ENCODE measurements around the gene DIAPH2.

Gene DIAPH2

GRCh38 chrX:97311066-97311778, 626.6 kb downstream of the DIAPH2 start:
- no peaks in the 10 kb centered on the region for H3K36me3 ChIP-seq (ENCODE audit: control insufficient read depth, insufficient read depth, low read length)
- peak overlapping the region; percentile 10 for H3K27ac ChIP-seq (ENCODE audit: low read depth, low read length, severe bottlenecking)
- H3K9me3 ChIP-seq (ENCODE audit: control insufficient read depth, low read length) = no peaks in the 10 kb centered on the region
- no peak overlapping the region for H3K4me3 ChIP-seq (ENCODE audit: extremely low read depth, insufficient read depth, low read length, poor library complexity, severe bottlenecking)
- 25% methylated on average over 2 of the region's 4 CpGs; no CpG with 5 or more reads in 1 of the 2 experiments for WGBS, 2 experiments (ENCODE audit: insufficient coverage in 2 of 2)
- no peaks in the 10 kb centered on the region for H3K4me1 ChIP-seq (ENCODE audit: control insufficient read depth, insufficient read depth, low read length, poor library complexity, severe bottlenecking)

DNA sequence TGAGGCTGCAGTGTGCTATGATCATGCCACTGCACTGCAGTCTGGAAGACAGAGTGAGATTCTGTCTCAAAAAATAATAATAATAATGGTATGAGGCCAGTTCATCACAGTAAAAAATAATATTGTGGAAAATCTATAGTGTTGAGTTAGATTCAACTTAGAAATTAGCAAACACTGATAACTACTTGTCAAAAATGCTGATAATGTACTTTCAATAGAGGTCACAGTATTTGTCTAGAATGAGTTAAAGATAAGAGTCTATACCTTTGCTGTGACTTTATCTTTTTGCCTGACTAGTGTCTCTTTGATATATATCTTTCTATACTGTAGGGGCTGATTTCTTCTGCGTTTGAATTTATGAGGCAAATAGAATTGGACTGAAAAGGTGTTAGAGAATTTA, 629.7 kb downstream of the DIAPH2 start:
- no CpG with 5 or more reads among the region's 1 CpG for WGBS, 2 experiments (ENCODE audit: insufficient coverage in 2 of 2)
- H3K36me3 ChIP-seq (ENCODE audit: control insufficient read depth, insufficient read depth, low read length) = no peaks in the 10 kb centered on the region

DNA sequence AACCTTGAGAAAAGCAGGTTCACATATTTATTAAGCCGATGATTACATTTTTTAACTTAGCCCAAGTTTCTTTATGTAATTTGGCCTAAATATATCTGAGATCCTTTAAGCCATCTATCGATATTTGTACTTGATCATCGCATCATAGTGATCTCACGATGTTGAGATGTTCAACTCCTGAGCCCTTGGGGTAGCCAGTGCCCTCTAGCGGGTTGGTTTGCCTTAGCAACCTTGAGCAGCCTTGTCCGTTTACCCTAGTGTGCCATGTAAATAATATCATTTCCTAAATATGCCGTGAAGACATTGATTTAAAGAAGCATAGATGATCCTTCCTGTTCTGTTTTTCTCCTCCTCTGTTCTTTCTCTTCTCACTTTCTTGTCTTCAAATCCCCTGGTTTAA, 631.3 kb downstream of the DIAPH2 start:
- Histone ChIP-seq H3K36me3 (ENCODE audit: control insufficient read depth, insufficient read depth, low read length) (no peaks in the 10 kb centered on the region), H3K27ac (ENCODE audit: low read depth, low read length, severe bottlenecking) (no peak overlapping the region), H3K4me3 (ENCODE audit: extremely low read depth, insufficient read depth, low read length, poor library complexity, severe bottlenecking) (no peak overlapping the region), H3K4me1 (ENCODE audit: control insufficient read depth, insufficient read depth, low read length, poor library complexity, severe bottlenecking) (no peaks in the 10 kb centered on the region), H3K9me3 (ENCODE audit: control insufficient read depth, low read length) (no peaks in the 10 kb centered on the region)
- 92% methylated on average over 2 of the region's 7 CpGs; no CpG with 5 or more reads in 1 of the 2 experiments for WGBS, 2 experiments (ENCODE audit: insufficient coverage in 2 of 2)

More for the DNA sequence above, 629.7 kb downstream of the DIAPH2 start:
- no peaks in the 10 kb centered on the region for H3K4me1 ChIP-seq (ENCODE audit: control insufficient read depth, insufficient read depth, low read length, poor library complexity, severe bottlenecking)
- H3K9me3 ChIP-seq (ENCODE audit: control insufficient read depth, low read length) = no peaks in the 10 kb centered on the region
- H3K4me3 ChIP-seq (ENCODE audit: extremely low read depth, insufficient read depth, low read length, poor library complexity, severe bottlenecking) = no peak overlapping the region
- no peak overlapping the region for H3K27ac ChIP-seq (ENCODE audit: low read depth, low read length, severe bottlenecking)

- no peaks in the 10 kb centered on the region for H3K36me3 ChIP-seq (ENCODE audit: control insufficient read depth, insufficient read depth, low read length)
- H3K4me1 ChIP-seq (ENCODE audit: control insufficient read depth, insufficient read depth, low read length, poor library complexity, severe bottlenecking) = no peaks in the 10 kb centered on the region
- no CpG with 5 or more reads among the region's 11 CpGs for WGBS, 2 experiments (ENCODE audit: insufficient coverage in 2 of 2)
- no peak overlapping the region for H3K4me3 ChIP-seq (ENCODE audit: extremely low read depth, insufficient read depth, low read length, poor library complexity, severe bottlenecking)
- no peaks in the 10 kb centered on the region for H3K9me3 ChIP-seq (ENCODE audit: control insufficient read depth, low read length)
- H3K27ac ChIP-seq (ENCODE audit: low read depth, low read length, severe bottlenecking) = no peak overlapping the region
Observed at GRCh38 chrX:97320305-97320704, 635.7 kb downstream of the DIAPH2 start.

DNA sequence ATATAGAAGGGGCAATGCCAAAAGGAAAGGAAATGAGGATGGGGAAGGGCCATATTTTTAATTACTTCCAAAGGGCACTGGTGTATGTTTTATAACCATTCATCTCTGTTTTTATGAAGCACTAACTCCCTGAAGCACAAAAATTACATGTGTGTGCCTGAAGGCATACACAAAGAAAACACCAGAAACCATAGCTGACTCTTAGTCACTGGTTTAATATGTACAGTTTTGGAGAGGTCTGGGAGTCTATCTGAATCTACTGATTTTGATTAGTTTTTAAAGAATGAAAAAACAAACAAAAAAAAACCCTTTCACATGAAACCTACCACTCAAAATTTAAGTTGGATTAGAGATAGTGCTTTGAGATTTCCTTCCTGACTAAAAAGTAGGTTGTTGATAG, 637.8 kb downstream of the DIAPH2 start:
- no peak overlapping the region for H3K27ac ChIP-seq (ENCODE audit: low read depth, low read length, severe bottlenecking)
- no peaks in the 10 kb centered on the region for H3K9me3 ChIP-seq (ENCODE audit: control insufficient read depth, low read length)
- no peaks in the 10 kb centered on the region for H3K4me1 ChIP-seq (ENCODE audit: control insufficient read depth, insufficient read depth, low read length, poor library complexity, severe bottlenecking)
- no peaks in the 10 kb centered on the region for H3K36me3 ChIP-seq (ENCODE audit: control insufficient read depth, insufficient read depth, low read length)
- H3K4me3 ChIP-seq (ENCODE audit: extremely low read depth, insufficient read depth, low read length, poor library complexity, severe bottlenecking) = no peak overlapping the region

GRCh38 chrX:97326456-97326855, 641.8 kb downstream of the DIAPH2 start:
- Histone ChIP-seq H3K4me1 (ENCODE audit: control insufficient read depth, insufficient read depth, low read length, poor library complexity, severe bottlenecking) (no peaks in the 10 kb centered on the region), H3K36me3 (ENCODE audit: control insufficient read depth, insufficient read depth, low read length) (no peaks in the 10 kb centered on the region), H3K4me3 (ENCODE audit: extremely low read depth, insufficient read depth, low read length, poor library complexity, severe bottlenecking) (no peak overlapping the region), H3K9me3 (ENCODE audit: control insufficient read depth, low read length) (no peaks in the 10 kb centered on the region), H3K27ac (ENCODE audit: low read depth, low read length, severe bottlenecking) (no peak overlapping the region)
- WGBS, 2 experiments (ENCODE audit: insufficient coverage in 2 of 2) = no CpG with 5 or more reads among the region's 2 CpGs

DNA sequence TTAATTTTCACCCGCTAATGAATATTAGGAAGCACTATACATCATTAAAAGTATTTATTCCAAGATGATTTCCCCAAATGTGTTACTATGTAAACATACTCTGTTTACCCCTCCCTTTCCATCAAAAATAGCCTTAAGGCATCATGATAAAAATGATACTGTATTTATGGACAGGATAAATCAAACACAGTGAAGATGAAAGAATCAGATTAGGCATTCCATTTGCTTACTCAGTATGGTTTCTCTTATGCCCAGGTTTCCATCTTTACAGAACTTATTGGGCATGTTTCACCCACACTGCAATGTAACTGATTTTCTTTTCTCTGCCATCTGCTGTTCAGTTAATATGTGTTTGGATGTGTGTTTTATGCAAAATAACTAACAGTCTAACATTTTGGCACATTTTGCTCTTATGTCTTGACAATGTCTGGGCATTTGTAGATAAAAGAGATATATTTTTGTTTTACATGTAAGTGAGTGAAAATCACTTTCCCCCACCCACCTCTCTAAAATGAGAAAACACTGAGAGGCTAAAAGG, 644.3 kb downstream of the DIAPH2 start:
- Histone ChIP-seq H3K36me3 (ENCODE audit: control insufficient read depth, insufficient read depth, low read length) (no peaks in the 10 kb centered on the region), H3K4me1 (ENCODE audit: control insufficient read depth, insufficient read depth, low read length, poor library complexity, severe bottlenecking) (no peaks in the 10 kb centered on the region), H3K27ac (ENCODE audit: low read depth, low read length, severe bottlenecking) (no peak overlapping the region), H3K4me3 (ENCODE audit: extremely low read depth, insufficient read depth, low read length, poor library complexity, severe bottlenecking) (no peak overlapping the region), H3K9me3 (ENCODE audit: control insufficient read depth, low read length) (no peaks in the 10 kb centered on the region)
- no CpG with 5 or more reads among the region's 1 CpG for WGBS, 2 experiments (ENCODE audit: insufficient coverage in 2 of 2)

- Histone ChIP-seq H3K36me3 (ENCODE audit: control insufficient read depth, insufficient read depth, low read length) (no peaks in the 10 kb centered on the region), H3K4me3 (ENCODE audit: extremely low read depth, insufficient read depth, low read length, poor library complexity, severe bottlenecking) (no peak overlapping the region)
- WGBS, 2 experiments (ENCODE audit: insufficient coverage in 2 of 2) = no CpG with 5 or more reads among the region's 1 CpG
Observed at GRCh38 chrX:97330151-97330550, 645.5 kb downstream of the DIAPH2 start.

DNA sequence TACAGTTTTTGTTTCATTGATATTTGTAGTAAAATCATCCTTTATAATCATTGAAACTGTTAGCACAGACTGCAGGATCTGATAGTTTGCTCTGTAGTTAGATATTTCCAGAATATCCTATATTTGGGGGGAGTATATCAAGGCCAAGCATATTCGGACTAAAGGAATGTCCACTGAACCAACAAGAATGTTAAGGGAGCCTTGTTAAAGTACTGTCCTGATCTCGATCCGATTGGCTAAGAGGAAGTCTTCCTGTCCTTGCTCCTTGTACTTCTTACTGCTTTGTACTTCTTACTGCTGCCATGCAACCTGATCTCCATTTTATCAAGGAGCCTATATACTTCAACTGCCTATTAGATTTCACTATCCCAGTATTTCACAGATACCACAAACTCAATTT, 648.3 kb downstream of the DIAPH2 start:
- Histone ChIP-seq H3K36me3 (ENCODE audit: control insufficient read depth, insufficient read depth, low read length) (no peaks in the 10 kb centered on the region), H3K9me3 (ENCODE audit: control insufficient read depth, low read length) (no peaks in the 10 kb centered on the region), H3K27ac (ENCODE audit: low read depth, low read length, severe bottlenecking) (no peak overlapping the region), H3K4me3 (ENCODE audit: extremely low read depth, insufficient read depth, low read length, poor library complexity, severe bottlenecking) (no peak overlapping the region), H3K4me1 (ENCODE audit: control insufficient read depth, insufficient read depth, low read length, poor library complexity, severe bottlenecking) (no peaks in the 10 kb centered on the region)
- WGBS, 2 experiments (ENCODE audit: insufficient coverage in 2 of 2) = 93 to 100% methylated on average over 2 to 3 of the region's 3 CpGs

More at GRCh38 chrX:97330151-97330550, 645.5 kb downstream of the DIAPH2 start:
- H3K9me3 ChIP-seq (ENCODE audit: control insufficient read depth, low read length) = no peaks in the 10 kb centered on the region
- H3K27ac ChIP-seq (ENCODE audit: low read depth, low read length, severe bottlenecking) = no peak overlapping the region
- H3K4me1 ChIP-seq (ENCODE audit: control insufficient read depth, insufficient read depth, low read length, poor library complexity, severe bottlenecking) = no peaks in the 10 kb centered on the region

GRCh38 chrX:97334850-97335249, 650.2 kb downstream of the DIAPH2 start:
- 100% methylated on average over 1 of the region's 9 CpGs; no CpG with 5 or more reads in 1 of the 2 experiments for WGBS, 2 experiments (ENCODE audit: insufficient coverage in 2 of 2)
- H3K27ac ChIP-seq (ENCODE audit: low read depth, low read length, severe bottlenecking) = no peak overlapping the region
- no peaks in the 10 kb centered on the region for H3K36me3 ChIP-seq (ENCODE audit: control insufficient read depth, insufficient read depth, low read length)
- H3K9me3 ChIP-seq (ENCODE audit: control insufficient read depth, low read length) = no peaks in the 10 kb centered on the region
- no peak overlapping the region for H3K4me3 ChIP-seq (ENCODE audit: extremely low read depth, insufficient read depth, low read length, poor library complexity, severe bottlenecking)
- H3K4me1 ChIP-seq (ENCODE audit: control insufficient read depth, insufficient read depth, low read length, poor library complexity, severe bottlenecking) = no peaks in the 10 kb centered on the region

DNA sequence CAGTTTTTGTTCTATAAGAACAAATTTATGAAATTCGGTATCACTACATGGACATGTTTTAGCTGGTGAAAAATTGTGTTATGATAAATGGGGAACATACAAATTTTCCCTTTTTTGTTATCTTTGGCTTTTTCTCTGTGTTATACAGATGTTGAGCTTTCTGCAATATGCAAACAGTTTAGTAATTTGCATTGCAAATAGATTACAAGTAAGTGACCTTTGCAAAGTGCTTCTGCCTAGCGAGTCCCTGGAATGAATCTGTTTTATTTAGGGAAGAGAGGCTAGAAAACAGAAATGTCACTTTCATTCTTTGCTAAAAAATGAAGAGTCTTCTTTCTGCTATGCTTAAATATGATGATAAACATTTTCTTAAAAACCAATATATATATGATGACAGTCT, 660.1 kb downstream of the DIAPH2 start:
- no peaks in the 10 kb centered on the region for H3K36me3 ChIP-seq (ENCODE audit: control insufficient read depth, insufficient read depth, low read length)
- peaks cover 5% of the 10 kb centered on the region for H3K4me1 ChIP-seq (ENCODE audit: control insufficient read depth, insufficient read depth, low read length, poor library complexity, severe bottlenecking)
- WGBS, 2 experiments (ENCODE audit: insufficient coverage in 2 of 2) = no CpG with 5 or more reads among the region's 2 CpGs
- H3K9me3 ChIP-seq (ENCODE audit: control insufficient read depth, low read length) = no peaks in the 10 kb centered on the region
- no peak overlapping the region for H3K27ac ChIP-seq (ENCODE audit: low read depth, low read length, severe bottlenecking)
- H3K4me3 ChIP-seq (ENCODE audit: extremely low read depth, insufficient read depth, low read length, poor library complexity, severe bottlenecking) = no peak overlapping the region
